ENCODE results near the gene FLNB. TPM values are rescaled to one million over a fixed set of nuclear protein-coding genes. Genes with fewer than 3 reads are reported as not detected.

The FLNB gene
- polyA plus RNA-seq, 1 of the 3 experiments (the other 2 are of a cell fraction) = 127 TPM

- DNase-seq = no peak
- Histone ChIP-seq H3K79me2 (ENCODE audit: insufficient read depth) (no peaks in the 10 kb centered on the region), H3K4me3 (ENCODE audit: low read depth in 2 of 2, low read length in 1 of 2) (no peak overlapping the region), H3K4me1 (ENCODE audit: control insufficient read depth in 1 of 2, insufficient read depth in 2 of 2, low read depth in 1 of 2, low read length in 1 of 2) (peaks cover 10 to 22% of the 10 kb centered on the region in 2 experiments), H3F3A (replicated peaks; ENCODE audit: insufficient read depth) (peaks cover 28% of the 10 kb centered on the region), H3K27me3 (ENCODE audit: insufficient read depth) (no peaks in the 10 kb centered on the region), H3K4me2 (no peak overlapping the region), H3K9me2 (no peaks in the 10 kb centered on the region), H3K36me3 (replicated peaks in 1 of 2; ENCODE audit: control insufficient read depth in 1 of 2, insufficient read depth in 2 of 2, low read length in 1 of 2) (no peaks in the 10 kb centered on the region), H2AFZ (ENCODE audit: low read depth) (no peak overlapping the region), H3K9ac (no peak overlapping the region), H3K27ac (ENCODE audit: low read depth in 2 of 2, low read length in 1 of 2) (no peak overlapping the region), H3K9me3 (no peaks in the 10 kb centered on the region), H4K20me1 (ENCODE audit: insufficient read depth) (no peaks in the 10 kb centered on the region)
- ChIA-PET POLR2A (no interaction called here), CTCF (interaction anchor here (1.5 kb wide), 1 partner anchor 197 kb away, joined by 5 read pairs; no protein-coding TSS in a partner anchor)
- no peak for TF ChIP-seq SMC3 (IDR thresholded peaks at IDR 0.05; ENCODE audit: low read depth, low read length)
- no peak for TF ChIP-seq MEF2A (IDR thresholded peaks at IDR 0.05; ENCODE audit: borderline replicate concordance, low read depth)
- TF ChIP-seq USF1 (IDR thresholded peaks at IDR 0.05; ENCODE audit: borderline replicate concordance, low read depth) = no peak
- TF ChIP-seq NRF1 (IDR thresholded peaks at IDR 0.05; ENCODE audit: low read depth, low read length) = no peak
- TF ChIP-seq MAX (IDR thresholded peaks at IDR 0.05; ENCODE audit: low read depth) = no peak
- no peak for TF ChIP-seq TAF1 (IDR thresholded peaks at IDR 0.05; ENCODE audit: borderline replicate concordance, low read depth, low read length)
- no peak for TF ChIP-seq YY1 (IDR thresholded peaks at IDR 0.05; ENCODE audit: low read depth)
- TF ChIP-seq GABPA (IDR thresholded peaks at IDR 0.05; ENCODE audit: low read depth) = no peak
- TF ChIP-seq TCF12 (IDR thresholded peaks at IDR 0.05) = no peak
- no peak for TF ChIP-seq MXI1 (IDR thresholded peaks at IDR 0.05; ENCODE audit: low read depth, low read length)
- TF ChIP-seq RXRA (IDR thresholded peaks at IDR 0.05; ENCODE audit: borderline replicate concordance, low read depth) = no peak
- no peak for TF ChIP-seq POLR2AphosphoS5 (IDR thresholded peaks at IDR 0.05; ENCODE audit: low read depth, low read length)
- TF ChIP-seq RFX5 (IDR thresholded peaks at IDR 0.05; ENCODE audit: low read length) = no peak
- no peak for TF ChIP-seq ZBTB33 (IDR thresholded peaks at IDR 0.05; ENCODE audit: borderline replicate concordance, low read depth)
- TF ChIP-seq GATA2 (CRISPR knock-in tag; IDR thresholded peaks at IDR 0.05) = no peak
- no peak for TF ChIP-seq JUND (IDR thresholded peaks at IDR 0.05)
- TF ChIP-seq REST (IDR thresholded peaks at IDR 0.05; ENCODE audit: low read depth, low read length) = no peak
- TF ChIP-seq PBX3 (IDR thresholded peaks at IDR 0.05) = no peak
- TF ChIP-seq USF2 (IDR thresholded peaks at IDR 0.05; ENCODE audit: borderline replicate concordance, low read depth, low read length) = no peak
- WGBS (ENCODE audit: low lambda C conversion rate) = 92% methylated on average over 1 of the region's 1 CpG
Observed at GRCh38 chr3:57980416-57980815, 27.8 kb upstream of the FLNB start.

All from SK-N-SH (cell line).